ENCODE data around the gene INF2.

The INF2 gene

GRCh38 chr14:104692261-104692938, 3.0 kb downstream of the INF2 start:
- TF ChIP-seq SNAI2 (CRISPR knock-in tag; IDR thresholded peaks at IDR 0.05) (no peak), CSRNP3 (CRISPR knock-in tag; IDR thresholded peaks at IDR 0.05) (no peak)
- no peak for ATAC-seq

- no peak for ATAC-seq
- TF ChIP-seq TOX (CRISPR knock-in tag; IDR thresholded peaks at IDR 0.05; ENCODE audit: borderline replicate concordance) (no peak), POU6F1 (CRISPR knock-in tag; IDR thresholded peaks at IDR 0.05; ENCODE audit: borderline replicate concordance, low read depth) (no peak), CSDC2 (CRISPR knock-in tag; IDR thresholded peaks at IDR 0.05) (no peak), ESRRG (CRISPR knock-in tag; IDR thresholded peaks at IDR 0.05) (no peak), PPARA (CRISPR knock-in tag; IDR thresholded peaks at IDR 0.05; ENCODE audit: borderline replicate concordance) (no peak), OSR1 (CRISPR knock-in tag; IDR thresholded peaks at IDR 0.05) (no peak), SNAI2 (CRISPR knock-in tag; IDR thresholded peaks at IDR 0.05) (no peak), TCF4 (CRISPR knock-in tag; IDR thresholded peaks at IDR 0.05; ENCODE audit: borderline replicate concordance) (no peak), BACH2 (CRISPR knock-in tag; IDR thresholded peaks at IDR 0.05; ENCODE audit: borderline replicate concordance) (no peak), PATZ1 (CRISPR knock-in tag; IDR thresholded peaks at IDR 0.05; ENCODE audit: borderline replicate concordance) (no peak), ZC3H10 (CRISPR knock-in tag; IDR thresholded peaks at IDR 0.05) (no peak), TSHZ2 (CRISPR knock-in tag; IDR thresholded peaks at IDR 0.05) (no peak)
Observed at GRCh38 chr14:104692939-104693315, 3.5 kb downstream of the INF2 start.

GRCh38 chr14:104693482-104694431, 4.3 kb downstream of the INF2 start:
- ATAC-seq = no peak
- TF ChIP-seq ZC3H10 (CRISPR knock-in tag; IDR thresholded peaks at IDR 0.05) (no peak), ZNF8 (CRISPR knock-in tag; IDR thresholded peaks at IDR 0.05) (no peak), ZFP30 (CRISPR knock-in tag; IDR thresholded peaks at IDR 0.05) (no peak), ARNTL (CRISPR knock-in tag; IDR thresholded peaks at IDR 0.05; ENCODE audit: borderline replicate concordance, low read depth) (no peak), PPARA (CRISPR knock-in tag; IDR thresholded peaks at IDR 0.05; ENCODE audit: borderline replicate concordance) (no peak), TSHZ2 (CRISPR knock-in tag; IDR thresholded peaks at IDR 0.05) (no peak), CSDC2 (CRISPR knock-in tag; IDR thresholded peaks at IDR 0.05) (no peak)

All from SK-N-SH treated with all-trans-retinoic acid at 6 μM for 48 hours (cell line).